HG03565 (cell line): ENCODE data around the gene RNLS.
"Not testable (repeated sequence)": the region's sequence is repeated elsewhere in the genome, so short reads cannot be mapped to it uniquely, and the experiment has no call there.

Source experiments
- ATAC-seq: cut with Tn5 transposase; IDR thresholded peaks from one replicate; pipeline ENCODE4 v1.9.1; 2021; ENCODE audit warnings: mild to moderate bottlenecking, moderate library complexity; ENCODE audit not compliant: unreplicated experiment

RNLS gene

DNA sequence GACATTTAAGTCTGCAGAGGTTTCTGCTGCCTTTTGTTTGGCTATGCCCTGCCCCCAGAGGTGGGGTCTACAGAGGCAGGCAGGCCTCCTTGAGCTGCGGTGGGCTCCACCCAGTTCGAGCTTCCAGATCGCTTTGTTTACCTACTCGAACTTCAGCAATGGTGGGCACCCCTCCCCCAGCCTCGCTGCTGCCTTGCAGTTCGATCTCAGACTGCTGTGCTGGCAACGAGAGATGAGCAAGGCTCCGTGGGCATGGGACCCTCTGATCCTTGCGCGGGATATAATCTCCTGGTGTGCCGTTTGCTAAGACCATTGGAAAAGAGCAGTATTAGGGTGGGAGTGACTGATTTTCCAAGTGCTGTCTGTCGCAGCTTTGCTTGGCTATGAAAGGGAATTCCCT lies 227.4 kb downstream of the RNLS start:
- ATAC-seq = not testable (repeated sequence)

DNA sequence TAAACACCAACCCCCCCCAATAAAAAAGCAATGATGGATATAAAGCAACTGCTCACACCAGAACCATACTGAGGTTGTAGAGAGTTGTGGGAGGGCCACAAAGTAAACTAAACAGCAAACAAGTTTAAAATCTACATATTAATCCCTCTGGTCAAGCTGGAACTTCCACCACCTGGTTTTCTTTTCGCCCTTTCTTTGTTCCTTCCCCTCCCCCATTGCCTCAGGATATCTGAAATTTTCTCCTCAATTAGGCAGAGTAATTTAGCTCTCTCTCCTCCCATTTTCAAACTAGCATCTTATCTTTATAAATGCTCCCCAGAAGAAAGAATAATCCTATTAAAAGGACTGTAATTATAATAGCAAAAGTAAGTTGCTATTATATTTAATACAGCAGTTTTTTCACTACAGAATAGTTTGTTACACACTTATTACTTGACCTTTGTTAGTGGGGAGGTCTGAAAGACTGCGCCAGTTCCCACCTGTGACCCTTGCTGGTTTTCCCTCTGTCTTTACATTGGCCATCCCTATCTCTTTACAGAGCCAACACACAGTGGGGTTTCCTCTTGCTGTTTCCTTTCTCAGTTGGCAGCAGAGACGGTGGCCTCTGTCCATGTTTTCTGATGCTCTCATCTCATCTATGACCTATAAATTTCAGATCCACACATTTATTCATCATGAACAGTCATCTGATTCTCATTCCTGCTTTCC lies 235.4 kb downstream of the RNLS start:
- ATAC-seq = no peak

DNA sequence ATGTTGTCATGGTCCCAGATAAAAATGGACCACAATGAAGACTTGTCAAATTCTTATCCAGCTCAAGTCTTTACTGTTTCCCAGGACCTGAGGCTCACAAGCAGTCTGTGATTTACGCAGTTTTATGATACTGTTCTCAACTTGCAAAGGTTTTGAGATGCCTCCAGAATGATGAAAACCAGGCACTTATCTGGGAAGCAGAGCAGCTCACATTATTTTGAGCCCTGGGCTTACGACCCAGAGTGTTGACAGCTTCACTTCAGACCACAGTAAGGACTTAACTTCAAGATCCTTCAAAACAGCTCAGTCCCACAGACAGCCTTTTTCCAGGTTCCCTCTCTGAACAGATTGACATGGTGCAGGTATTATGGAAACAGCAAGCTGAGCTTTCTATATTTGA lies 236.1 kb downstream of the RNLS start:
- no peak for ATAC-seq

DNA sequence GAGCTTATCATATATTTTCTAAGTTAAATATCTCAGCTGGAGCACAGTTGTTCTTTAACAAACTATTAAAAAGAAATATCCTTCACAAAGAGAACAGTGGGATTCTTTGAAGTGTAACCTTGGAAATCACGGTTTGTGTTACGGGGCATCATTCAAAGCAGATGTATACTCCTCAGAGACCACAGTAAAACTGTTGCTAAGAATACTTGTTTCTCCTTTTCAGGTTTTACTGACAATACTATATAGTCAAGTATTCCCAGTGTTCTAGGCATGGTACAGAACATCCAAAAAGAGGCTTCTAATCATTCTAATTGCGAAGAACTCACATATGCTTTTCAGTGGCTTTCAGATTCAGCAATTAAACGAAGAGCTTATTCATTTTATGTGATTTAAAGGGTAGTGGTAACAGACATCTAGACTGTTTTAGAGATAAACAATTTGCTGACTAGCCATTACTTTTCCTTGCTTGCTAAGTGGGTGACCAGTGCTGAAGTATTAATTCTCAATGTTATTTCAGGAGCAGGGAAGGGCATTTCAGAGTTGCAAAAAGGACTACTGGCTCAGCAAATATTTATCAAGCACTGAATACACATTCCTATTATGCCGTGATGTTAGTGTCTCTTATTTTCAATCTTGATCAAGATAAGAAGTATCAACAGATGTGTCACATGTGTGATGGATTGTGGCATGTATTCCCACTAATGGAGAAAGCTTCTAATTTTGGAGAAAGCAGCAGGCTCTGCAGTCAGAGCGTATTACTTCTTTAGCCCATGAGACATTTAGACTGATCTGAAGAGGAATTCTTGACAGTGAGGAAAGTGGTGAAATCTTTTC lies 236.8 kb downstream of the RNLS start:
- no peak for ATAC-seq

DNA sequence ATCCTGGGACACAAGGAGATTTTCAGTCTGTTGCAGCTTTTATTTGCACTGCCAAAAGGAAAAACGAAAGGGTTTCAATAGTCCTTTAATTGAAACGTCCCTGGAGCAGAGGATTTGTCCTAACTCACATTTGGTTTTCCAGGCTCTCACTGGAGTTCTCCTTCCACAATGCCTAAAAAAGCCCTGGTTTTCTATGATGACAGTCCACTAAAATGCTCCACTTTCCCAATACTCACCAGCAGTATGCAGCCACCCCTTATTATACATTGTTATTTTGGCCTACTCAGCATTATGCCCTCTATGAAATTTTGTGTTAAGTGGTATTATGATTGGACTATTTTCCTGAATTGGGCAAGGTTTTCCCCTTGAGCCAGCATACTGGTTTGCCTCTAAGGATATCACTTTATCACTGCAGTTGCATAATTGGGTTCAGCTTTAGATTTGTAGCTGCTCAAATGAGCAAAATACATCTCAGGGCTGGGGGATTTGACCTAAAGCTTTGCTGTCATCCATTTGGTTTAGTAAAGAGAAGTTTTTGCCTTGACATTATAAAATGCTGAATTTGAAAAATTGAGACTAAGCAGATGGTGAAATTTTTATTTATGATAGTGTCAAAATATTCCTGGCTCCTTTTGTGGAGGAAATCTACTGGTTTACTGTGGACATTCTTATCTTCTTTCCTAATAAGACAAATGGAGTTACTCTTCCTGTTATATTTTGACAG lies 239.2 kb downstream of the RNLS start:
- ATAC-seq = no peak

DNA sequence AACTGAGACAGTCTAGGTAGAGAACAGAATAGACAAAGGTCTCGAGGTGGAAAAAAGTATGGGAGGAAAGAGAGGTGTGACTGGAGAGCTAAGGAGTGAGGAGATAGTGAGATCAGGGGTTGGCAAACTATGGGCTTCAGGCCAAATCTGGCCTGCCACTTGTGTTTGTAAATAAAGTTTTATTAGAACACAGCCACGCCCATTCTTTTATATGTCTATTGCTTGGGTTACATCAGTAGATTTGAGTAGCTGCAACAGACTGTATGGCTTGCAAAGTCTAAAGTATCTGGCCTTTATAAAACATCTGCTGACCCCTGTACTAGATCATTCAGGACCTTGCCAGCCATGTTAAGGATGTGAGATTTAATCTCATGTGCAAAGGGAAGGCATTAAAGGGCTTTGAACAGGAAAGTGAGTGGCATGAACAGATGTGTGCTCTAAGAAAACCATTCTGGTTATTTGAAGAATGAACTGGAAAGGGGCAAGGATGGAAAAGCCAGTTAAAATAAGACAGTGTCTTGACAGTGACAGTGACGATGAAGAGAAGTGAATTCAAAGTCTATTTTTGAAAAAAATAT lies 240.3 kb downstream of the RNLS start:
- no peak for ATAC-seq

DNA sequence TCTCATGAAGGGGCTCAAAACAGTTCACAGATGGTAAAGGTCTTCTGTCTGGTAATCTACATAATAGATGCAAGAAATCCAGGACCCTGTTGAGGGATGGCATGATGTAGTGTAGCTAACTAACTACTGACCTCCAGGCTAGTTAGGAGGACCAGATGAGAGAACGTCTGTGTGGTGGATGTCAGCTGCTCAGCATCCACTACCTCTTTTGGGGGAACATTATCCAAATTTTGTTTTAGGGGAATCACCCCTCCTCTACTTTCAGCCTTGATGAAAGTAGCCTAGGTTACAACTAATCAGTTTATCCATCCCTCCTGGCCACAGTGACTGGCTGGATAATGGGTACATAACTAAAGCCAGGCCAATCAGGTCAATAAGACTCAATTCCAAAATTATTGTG lies 246.0 kb downstream of the RNLS start:
- ATAC-seq = no peak

DNA sequence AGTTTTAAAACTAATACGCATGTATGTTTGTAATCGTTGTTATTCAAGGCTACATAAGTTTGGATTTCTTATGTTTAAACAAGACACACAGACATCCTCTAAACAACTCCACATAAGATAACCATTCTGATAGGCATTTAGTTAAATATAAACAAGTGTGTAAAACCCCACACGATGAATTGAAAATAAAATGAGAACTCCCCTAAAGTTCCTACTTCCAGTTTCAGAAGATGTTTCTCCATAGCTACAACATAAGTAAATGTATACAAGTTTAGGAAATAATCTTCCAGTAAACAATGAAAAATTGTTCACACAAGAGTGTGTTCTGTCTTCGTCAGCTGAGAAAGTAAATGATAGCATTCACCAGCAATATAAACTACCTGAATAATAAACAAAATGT lies 246.8 kb downstream of the RNLS start:
- no peak for ATAC-seq

DNA sequence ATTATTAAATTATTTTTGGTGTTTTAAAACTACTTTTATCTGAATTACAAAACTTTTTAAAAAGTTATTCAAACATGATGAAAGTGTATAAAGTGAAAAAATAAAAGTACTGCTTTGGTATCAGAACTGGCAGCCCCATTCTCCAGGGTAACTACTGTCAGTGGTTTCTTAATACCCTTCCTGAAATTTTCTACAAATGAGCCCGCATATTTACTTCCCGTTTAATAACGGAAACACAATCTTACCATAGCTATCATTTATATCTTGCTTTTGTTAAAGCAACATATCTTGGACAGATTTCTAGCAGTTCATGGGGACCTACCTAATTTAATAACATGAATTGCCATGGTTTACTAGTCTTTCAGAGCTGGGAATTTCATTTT lies 249.9 kb downstream of the RNLS start:
- no peak for ATAC-seq

DNA sequence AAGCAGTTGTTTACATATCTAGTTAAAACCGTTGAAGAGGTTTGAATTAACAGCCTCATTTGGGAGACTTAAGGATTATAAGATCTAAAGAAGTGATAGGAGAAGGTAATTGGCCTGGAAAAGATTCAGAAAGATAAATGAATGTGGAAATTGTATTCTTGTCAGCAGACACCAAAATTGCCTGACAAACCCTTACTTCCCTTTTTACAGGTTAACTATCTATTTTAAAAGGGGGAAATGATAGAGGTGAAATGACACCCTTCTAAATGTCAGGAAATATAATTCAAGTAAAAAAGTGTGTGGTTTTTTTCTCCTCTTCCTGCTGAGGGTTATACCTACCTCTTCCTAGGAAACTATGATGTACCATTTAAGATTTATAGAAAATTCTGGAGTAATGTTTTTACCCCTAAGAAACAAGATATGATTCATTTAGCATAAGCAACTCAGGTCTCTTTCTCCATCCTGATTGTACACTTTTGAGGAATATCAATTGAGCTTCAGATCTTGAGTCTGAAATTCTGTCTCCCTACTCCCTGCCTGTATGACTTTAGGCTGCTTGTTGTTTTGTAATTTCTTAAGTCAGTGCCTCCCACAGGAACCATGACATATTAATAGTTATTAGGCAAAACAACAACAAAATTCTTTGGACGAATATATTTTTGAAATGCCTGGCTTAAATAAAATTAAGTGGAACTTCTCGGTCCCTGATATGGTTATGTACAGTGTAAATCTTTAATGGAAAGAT lies 250.4 kb downstream of the RNLS start:
- ATAC-seq = no peak

DNA sequence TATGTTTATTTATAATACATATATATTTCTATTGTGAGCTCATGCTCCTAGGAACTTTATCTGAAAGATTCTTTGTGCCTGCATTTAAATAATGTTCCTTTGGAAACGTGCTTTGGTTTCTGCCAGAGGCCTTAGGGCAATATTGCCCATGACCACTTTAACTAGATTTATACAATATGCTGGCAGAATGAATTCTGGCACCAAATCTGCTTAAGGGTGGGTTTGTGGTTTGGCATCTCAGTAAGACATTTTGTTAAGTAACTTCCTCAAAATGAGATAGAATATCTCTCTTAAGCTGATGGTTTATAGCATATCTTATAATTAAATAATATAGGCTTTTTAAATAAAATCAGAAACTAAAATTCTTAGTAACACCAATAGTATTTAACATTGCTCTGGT lies 252.9 kb downstream of the RNLS start:
- ATAC-seq = no peak

DNA sequence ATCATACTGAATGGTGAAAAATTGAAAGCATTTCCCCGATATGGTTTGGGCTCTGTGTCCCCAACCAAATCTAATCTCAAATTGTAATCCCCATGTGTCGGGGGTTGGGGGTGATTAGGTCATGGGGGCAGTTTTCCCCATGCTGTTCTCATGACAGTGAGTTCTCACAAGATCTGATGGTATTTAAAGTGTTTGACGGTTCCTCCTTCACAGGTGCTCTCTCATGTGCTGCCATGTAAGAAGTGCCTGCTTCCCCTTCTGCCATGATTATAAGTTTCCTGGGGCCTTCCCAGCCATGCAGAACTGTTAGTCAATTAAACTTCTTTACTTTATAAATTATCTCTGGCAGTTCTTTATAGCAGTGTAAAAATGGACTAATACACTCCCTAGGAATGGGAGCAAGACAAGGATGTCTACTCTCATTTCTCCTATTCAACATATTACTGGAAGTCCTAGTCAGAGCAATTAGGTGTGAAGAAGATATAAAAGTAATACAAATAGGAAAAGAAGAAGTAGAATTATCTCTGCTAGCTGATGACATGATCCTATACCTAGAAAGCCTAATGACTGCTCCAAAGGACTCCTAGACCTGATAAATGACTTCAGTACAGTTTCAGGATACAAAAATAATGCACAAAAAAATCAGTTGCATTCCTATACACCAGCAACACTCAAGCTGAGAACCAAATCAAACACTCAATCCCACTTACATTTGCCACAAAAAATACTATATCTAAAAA lies 260.6 kb downstream of the RNLS start:
- no peak for ATAC-seq

DNA sequence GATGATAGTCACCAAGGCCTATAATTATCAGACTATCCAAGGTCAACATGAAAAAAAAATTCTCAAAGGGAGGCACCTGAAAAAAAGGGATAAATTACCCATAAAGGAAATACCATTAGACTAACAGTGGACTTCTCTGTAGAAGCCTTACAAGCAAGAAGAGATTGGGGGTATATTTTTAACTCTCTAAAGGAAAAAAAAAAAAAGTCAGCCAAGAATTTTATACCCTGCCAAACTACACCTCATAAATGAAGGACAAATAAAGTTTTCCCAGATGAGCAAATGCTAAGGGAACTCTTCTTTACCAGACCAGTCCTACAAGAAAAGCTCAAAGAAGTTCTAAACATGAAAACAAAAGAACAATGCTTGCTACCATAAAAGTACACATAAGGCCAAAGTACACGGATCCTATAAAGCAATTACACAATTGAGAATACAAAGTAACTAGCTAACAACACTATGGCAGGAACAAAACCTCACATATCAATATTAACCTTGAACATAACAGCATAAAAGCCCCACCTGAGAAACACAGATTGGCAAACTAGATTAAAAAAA lies 263.1 kb downstream of the RNLS start:
- ATAC-seq = no peak

DNA sequence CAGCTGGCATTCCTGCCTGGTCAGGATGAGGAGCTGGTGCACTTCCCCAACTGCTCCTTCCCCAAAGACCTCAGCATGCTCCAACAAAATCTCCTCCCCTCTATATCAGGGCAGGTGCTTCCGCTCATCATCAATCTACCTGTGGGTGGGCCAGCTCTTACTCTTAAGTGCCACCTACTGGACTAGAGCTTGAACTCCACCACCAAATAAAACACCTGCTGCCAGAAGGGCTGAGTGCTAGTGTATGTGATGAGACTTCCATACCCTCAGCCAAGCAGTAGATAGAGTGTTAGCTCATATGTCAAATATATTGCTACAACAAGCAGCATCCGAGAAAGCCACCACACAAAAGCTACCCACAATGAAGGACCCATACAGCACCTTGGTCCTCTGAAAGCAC lies 264.3 kb downstream of the RNLS start:
- no peak for ATAC-seq

DNA sequence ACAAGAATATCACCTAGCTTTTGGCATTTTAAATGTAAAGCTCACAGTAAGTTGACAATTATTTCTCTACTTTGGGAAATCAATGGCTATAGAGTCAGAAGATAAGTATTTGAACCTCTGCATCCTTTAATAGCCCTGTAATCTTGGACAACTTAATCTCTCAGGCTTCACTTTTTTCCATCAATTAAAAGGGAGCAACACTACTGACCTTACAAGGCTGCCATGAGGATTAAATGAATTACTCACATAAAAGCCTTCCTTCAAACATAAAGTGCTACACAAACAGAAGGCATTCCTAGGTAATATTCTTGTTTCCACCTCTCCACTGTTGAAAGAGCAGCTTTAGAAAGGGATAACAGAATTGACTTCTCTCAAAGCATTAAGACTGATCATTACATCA lies 266.0 kb downstream of the RNLS start:
- ATAC-seq = no peak

DNA sequence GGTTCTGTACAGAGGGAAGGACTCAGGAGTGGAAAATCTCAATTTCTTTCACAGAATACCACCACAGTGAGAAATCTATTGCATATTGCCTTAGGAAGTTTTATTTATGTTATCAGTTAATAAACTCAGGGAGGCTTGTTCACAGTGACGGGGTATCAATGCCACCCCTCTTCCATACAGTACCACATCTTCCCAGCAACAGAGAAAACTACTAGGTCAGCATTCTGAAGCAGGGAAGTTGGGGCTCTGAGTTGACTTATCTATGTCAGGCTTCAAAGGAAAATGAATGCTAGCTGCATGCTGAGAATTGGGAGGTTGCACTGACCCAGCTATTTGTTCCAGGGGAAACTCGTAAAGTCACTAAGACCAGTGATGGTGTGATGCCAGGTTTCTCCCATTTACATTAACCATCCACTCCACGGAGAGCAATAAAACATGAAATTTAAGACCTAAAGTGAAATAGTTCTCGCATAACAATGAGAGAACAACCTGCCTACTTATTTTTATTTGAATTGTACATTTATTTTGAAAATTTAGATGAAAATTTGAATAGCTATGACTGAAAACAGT lies 266.7 kb downstream of the RNLS start:
- no peak for ATAC-seq

DNA sequence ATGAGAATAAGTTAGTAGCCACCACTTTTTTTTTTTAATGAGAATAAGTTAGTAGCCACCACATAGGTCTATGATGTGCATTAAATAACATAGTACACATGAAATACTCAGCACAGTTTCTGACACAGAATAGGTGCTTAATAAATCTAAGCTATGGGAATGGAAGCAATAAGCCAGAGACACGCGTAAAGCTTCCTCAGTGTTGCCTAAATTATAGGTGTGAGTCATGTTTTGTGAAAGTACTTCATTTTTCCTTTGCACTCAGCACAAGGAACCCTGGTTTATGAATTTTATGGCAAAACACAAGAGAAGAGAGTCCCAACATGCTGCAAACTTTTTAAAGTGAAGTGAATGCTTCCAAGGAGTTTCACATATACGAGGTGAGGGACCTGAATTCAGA lies 267.4 kb downstream of the RNLS start:
- no peak for ATAC-seq

DNA sequence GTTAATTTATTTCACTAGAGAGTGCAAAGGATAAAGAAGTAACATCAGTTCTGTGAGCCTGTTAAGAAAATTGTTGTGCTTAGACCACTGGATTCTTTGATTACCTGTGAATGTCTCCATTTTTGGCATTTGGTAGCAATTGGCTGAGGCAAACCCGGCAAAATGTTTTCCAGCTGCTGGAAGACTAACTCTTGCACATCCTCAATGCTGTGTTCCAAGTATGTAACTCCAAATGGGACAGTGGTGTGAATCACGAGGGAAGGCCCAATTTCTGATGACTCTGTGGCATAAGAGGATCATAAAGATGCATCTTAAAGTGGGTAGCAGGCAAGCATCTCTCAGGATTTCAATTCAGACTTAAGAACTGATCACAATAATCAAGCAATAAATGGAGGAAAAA lies 268.8 kb downstream of the RNLS start:
- no peak for ATAC-seq

DNA sequence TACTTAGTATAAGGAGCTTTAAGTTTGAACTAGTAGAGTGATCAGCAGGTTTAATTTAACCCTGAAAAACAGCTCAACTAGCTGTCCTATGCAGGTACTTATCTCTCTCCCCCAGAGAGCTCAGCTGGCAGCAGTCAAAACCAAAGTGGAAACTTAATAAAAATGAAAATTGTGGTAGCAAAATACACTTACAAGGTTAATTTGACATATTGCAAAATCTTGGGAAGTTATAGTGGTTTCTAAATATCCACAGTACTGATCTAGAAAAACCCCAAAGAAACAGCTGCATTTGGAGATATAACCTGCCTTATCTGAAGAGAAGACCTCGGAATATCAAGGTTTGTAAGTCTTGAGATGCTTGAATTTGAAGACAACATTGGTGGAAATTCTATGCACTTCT lies 269.2 kb downstream of the RNLS start:
- no peak for ATAC-seq

DNA sequence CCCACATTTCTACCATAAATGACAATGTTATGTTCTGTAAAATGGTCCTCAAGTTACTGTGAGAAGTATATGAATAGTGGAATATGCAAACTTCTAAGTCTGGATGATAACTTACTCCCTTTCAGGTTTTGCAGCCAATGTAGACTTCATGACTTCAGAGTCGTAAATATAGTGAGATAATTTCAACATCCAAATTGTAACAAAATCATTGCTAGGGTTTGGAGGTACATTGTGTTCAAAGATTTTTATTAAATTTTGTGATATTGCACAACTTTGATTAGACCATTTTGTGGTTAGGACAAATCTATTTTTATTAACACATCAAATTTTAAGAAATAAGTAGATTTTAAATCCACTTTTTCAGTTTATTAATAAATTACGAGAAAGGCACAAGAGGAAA lies 270.3 kb downstream of the RNLS start:
- no peak for ATAC-seq
